GM19240 (cell line): ENCODE data around the gene POLR3K.
"Not testable (repeated sequence)": the region's sequence is repeated elsewhere in the genome, so short reads cannot be mapped to it uniquely, and the experiment has no call there.

ENCODE experiments used
- DNase-seq: peaks from one replicate; pipeline ENCODE4 v3.0.0; 2011; ENCODE audit warnings: low spot score; ENCODE audit not compliant: insufficient read length

The POLR3K gene

GRCh38 chr16:20886-21285 lies 32.5 kb downstream of the POLR3K start:
- not testable (repeated sequence) for DNase-seq

DNA sequence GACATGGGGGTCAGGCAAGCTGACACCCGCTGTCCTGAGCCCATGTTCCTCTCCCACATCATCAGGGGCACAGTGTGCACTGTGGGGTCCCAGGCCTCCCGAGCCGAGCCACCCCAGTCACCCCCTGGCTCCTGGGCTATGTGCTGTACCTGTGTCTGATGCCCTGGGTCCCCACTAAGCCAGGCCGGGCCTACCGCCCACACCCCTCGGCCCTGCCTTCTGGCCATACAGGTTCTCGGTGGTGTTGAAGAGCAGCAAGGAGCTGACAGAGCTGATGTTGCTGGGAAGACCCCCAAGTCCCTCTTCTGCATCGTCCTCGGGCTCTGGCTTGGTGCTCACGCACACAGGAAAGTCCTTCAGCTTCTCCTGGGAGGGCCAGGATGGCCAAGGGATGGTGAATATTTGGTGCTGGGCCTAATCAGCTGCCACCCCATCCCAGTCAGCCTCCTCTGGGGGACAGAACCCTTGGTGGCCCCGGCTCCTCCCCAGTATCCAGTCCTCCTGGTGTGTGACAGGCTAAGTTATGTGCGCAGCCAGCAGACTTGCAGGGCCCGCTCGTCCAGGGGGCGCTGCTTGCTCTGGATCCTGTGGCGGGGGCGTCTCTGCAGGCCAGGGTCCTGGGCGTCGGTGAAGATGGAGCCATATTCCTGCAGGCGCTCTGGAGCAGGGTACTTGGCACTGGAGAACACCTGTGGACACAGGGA lies 36.2 kb downstream of the POLR3K start:
- DNase-seq: not testable (repeated sequence)

DNA sequence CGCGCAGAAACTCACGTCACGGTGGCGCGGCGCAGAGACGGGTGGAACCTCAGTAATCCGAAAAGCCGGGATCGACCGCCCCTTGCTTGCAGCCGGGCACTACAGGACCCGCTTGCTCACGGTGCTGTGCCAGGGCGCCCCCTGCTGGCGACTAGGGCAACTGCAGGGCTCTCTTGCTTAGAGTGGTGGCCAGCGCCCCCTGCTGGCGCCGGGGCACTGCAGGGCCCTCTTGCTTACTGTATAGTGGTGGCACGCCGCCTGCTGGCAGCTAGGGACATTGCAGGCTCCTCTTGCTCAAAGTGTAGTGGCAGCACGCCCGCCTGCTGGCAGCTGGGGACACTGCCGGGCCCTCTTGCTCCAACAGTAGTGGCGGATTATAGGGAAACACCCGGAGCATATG lies 42.6 kb downstream of the POLR3K start:
- not testable (repeated sequence) for DNase-seq

DNA sequence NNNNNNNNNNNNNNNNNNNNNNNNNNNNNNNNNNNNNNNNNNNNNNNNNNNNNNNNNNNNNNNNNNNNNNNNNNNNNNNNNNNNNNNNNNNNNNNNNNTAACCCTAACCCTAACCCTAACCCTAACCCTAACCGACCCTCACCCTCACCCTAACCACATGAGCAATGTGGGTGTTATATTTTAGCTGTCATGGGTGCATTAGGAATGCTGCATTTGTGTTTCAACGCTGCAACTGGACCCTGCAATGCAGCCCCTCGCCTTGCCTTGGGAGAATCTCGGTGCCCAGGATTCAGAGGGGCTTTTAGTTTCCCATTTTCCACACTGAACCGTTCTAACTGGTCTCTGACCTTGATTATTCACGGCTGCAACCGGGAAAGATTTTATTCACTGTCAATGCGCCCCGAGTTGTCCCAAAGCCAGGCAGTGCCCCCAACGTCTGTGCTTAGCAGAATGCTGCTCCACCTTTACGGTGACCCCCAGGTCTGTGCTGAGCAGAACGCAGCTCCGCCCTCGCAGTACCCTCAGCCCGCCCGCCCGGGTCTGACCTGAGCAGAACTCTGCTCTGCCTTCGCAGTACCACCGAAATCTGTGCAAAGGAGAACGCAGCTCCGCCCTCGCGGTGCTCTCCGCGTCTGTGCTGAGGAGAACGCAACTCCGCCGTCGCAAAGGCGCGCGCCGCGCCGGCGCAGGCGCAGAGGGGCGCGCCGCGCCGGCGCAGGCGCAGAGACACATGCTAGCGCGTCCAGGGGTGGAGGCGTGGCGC lies 43.3 kb downstream of the POLR3K start:
- DNase-seq: no peak
